Stimulated activated CD8-positive, alpha-beta memory T cell treated with anti-CD3 and anti-CD28 coated beads, Interleukin-7, amount 100 ng/mL, for 48 hours (primary cell): Measurements from ENCODE around the gene LRPPRC.

Experiments
- DNase-seq, 2 donors: peaks; one replicate each; pipeline ENCODE4 v3.0.0-alpha.2; 2020; ENCODE audit warnings: low read depth in 1 of 2; ENCODE audit errors: extremely low read depth in 1 of 2

Gene LRPPRC

GRCh38 chr2:43874776-43875451 is 120.9 kb downstream of the LRPPRC start:
- no peak for DNase-seq

DNA sequence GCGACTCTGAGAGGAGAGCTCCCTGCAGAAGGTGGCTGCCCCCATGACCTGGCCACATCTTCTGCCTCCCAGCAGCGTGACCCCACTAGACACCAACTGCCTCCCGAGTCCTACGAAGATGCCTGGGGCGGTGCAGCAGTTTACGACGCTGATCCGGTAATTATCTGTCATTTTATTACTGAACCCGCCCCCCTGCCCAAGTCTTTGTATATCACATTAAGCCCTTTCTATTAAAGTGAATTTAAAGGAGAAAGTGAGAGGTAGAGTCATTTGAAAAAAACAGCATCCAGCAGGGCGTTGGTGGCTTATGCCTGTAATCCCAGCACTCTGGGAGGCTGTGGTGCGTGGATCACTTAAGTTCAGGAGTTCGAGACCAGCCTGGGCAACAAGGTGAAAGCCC is 123.6 kb downstream of the LRPPRC start:
- DNase-seq, result no peak

GRCh38 chr2:43855292-43855691 is 140.5 kb downstream of the LRPPRC start:
- no peak for DNase-seq

DNA sequence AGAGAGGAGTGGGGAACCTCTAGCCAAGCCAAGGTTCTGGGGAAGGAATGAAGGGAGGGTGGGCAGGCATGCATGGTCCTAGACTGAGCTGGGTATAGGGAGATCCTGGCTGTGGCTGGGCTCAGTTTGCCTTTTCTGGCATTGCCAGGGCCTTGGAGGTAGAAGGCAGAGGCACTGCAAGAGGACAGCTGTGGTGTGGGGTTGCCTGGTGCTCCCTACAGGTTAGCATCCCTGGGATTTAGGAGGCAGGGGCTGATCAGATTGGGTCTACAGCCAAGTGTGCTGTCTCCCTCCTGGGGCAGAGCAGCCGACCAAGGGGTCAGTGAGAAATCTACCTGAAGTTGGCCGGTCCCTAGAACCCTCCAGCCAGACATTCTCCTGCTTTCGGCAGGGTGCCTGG is 141.1 kb downstream of the LRPPRC start:
- no peak for DNase-seq

GRCh38 chr2:43853141-43854081 is 142.4 kb downstream of the LRPPRC start:
- DNase-seq, result no peak

DNA sequence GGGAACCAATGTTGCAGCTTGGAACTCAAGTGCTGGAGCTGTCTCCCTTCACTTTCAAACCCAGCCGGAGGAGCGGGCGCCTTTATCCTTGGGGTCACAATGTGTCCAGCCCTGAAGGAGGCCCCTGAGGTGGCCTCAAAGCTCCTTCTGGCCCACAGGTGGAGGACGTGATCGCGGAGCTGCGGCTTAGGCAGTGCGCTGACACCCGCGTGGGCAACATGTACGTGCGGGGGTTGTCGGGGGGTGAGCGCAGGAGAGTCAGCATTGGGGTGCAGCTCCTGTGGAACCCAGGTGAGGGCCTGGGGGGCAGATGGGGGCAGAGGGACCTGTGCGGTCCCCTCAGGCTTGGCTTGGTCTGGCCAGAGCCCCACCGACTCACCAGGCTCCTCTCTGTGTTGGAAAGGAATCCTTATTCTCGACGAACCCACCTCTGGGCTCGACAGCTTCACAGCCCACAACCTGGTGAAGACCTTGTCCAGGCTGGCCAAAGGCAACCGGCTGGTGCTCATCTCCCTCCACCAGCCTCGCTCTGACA is 143.5 kb downstream of the LRPPRC start:
- DNase-seq, result no peak

DNA sequence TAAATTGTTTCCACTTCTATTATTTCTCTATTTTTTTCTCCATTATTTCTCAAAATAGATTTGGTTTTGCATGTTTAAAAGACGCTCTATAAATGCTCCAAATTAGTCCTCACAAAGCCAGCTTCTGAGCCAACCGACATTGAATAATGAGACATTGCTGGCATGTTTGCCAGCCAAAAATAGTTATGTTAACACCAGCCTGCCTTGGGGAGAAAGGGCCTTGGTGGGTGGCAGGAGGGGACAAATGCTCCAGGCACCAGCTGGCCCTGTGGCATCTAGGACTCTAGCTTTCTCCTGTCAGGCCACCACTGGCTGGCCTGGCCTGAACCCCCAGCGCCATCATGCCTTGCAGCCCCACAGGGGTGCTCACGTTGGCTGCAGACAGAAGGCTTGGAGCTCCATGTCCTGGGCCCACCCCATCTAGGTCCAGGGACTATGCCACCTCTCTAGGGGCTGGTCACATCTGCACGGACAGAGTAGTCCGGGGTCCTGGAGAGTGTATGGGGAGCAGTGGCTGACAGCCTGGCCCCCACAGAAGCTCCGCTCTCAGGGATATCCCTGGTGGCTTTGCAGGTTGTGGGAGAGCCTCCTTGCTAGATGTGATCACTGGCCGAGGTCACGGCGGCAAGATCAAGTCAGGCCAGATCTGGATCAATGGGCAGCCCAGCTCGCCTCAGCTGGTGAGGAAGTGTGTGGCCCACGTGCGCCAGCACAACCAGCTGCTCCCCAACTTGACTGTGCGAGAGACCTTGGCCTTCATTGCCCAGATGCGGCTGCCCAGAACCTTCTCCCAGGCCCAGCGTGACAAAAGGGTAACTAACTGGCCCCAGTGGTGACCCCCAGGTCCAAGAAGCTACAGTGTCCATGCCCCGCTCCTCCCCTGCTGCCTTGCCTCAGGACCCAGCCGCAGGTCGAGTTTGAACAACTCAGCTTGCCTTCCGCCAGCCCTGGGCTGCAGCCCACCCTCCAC is 144.5 kb downstream of the LRPPRC start:
- DNase-seq, result no peak

DNA sequence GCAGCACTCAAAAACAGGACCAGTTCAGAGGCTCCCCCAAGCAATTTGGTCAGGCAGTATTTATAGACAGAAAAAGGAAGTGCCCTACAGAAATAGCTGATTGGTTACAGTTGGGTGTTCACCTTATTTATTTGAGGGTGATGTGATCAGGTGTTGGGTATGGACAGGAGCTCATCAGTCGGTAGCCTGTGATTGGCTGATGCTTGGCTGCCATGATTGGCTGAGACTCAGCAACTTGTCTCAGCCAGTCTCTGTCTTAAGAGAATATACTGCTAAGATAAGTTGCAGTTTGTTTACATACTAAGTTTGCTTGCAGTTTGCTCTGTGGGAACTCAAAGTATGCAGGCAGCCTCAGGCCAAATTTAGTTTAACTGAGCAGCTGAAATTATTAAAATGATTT is 147.6 kb downstream of the LRPPRC start:
- no peak for DNase-seq

GRCh38 chr2:43846140-43846793 is 149.5 kb downstream of the LRPPRC start:
- DNase-seq, result no peak

DNA sequence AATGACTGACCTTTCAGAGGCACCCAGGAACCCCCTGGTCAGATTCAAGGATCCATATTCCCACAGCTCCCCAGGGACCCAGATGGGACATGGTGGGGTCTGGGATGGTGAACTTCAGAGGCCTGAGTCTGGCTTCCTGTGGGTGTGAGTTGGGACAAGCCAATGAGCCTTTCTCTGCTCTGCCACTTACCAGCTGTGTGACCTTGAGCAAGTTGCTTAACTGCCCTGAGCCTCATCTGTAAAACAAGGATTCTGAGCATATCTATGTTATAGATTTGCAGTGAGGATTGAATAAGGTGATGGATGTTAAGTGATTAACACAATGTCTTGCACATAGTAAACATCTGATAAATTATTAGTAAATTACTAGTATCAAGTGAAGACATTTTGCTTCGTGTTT is 150.6 kb downstream of the LRPPRC start:
- DNase-seq, result no peak

- no peak for DNase-seq
These were observed 152.9 kb downstream of the LRPPRC start for GRCh38 chr2:43842866-43843226.

DNA sequence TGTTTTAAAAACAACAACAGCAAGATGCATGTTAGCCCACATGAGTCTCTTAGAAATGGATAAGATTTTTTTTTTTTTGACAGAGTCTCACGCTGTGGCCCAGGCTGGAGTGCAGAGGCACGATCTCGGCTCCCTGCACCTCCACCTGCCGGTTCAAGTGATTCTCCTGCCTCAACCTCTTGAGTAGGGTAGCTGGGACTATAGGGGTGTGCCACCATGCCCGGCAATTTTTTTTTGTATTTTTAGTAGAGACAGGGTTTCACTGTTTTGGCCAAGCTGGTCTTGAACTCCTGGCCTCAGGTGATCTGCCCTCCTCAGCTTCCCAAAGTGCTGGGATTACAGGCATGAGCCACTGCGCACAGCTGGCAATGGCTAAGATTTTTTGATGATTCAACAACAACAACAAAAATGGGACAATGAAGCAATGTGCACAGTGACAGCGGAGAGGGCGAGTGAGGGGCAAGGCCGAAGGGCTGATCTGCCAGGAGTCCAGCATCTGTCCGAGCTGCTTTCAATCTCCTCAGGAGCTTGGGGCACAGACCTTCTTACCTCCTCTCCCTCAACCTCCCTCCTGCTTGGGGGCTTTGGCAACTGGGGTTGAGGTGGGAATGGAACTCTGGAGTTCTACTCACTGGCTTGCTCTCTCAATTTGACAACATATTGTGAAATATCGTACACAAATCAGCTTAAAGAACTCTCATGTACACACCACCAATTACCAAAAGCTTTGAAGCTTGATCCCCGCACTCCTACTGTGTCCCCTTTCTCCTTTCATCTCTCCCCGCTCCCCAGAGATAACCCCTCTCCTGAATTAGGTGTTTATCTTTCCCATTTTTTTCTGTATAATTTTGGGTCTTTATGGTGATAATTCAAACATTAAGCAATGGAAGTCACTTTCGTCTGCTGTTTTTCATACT is 153.6 kb downstream of the LRPPRC start:
- DNase-seq, result no peak

DNA sequence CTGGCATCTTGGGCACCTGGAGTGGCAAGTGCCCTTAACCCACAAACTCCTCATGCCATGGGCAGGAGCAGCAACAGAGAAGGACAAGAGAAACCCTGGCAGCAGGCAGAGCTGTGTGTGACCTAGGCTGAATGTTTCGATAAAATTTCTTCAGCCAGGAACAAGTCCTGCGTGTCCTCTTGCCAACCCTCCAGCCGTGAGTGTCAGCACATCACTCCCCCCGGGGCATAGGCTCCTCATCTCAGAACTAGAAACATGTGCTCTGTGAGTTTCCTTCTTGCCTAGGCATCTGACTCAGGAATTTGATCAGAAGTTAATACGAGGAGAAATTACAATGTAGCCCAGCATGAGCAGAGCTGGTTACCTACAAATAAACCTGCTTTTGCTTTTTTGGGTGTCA is 154.8 kb downstream of the LRPPRC start:
- DNase-seq, result no peak

- DNase-seq, result no peak
These were observed 155.8 kb downstream of the LRPPRC start for GRCh38 chr2:43839776-43840564.

GRCh38 chr2:43838560-43839267 is 157.1 kb downstream of the LRPPRC start, which contains the start of the genes ABCG5 and ABCG8:
Gene ABCG5, minus strand, starts transcription at chr2:43838839. Its CDS starts 160 bp downstream, at chr2:43838679.
Gene ABCG8, plus strand, starts transcription at chr2:43838971. Its CDS starts 83 bp downstream, at chr2:43839054.
- DNase-seq, result no peak

- DNase-seq, result no peak
These were observed 157.8 kb downstream of the LRPPRC start for GRCh38 chr2:43837831-43838559.

DNA sequence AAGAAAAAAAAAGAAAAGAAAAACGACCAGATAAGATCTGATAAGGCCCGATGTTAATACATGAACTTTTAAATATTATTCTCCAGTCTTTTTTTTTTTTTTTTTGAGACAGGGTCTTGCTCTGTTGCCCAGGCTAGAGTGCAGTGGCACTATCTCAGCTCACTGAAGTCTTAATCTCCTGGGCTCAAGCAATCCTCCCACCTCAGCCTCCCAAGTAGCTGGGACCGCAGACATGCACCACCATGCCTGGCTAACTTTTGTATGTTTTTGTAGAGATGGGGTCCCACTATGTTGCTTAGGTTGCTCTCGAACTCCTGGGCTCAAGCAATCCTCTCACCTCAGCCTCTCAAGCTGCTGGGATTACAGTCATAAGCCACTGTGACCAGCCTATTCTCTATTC is 158.8 kb downstream of the LRPPRC start:
- no peak for DNase-seq
